Caco-2 (cell line): ENCODE results near the gene CATSPERZ. TPM values are rescaled to one million over a fixed set of nuclear protein-coding genes. Genes with fewer than 3 reads are reported as not detected.

Experiments used
- BruUV-seq: library from RNA; stranded (reverse); fragments of 400-500 nt; replicated peaks from 2 replicates; lab custom pipeline; 2021; lab: Mats Ljungman, UMichigan
- CTCF ChIA-PET: fragments of 300-600 bp; sonication (Branson Sonifier 250); formaldehyde crosslinking; loops from one replicate; lab custom pipeline; 2022; ENCODE audit warnings: antibody characterized with exemption; lab: Charles Lee
- POLR2A ChIA-PET: fragments of 300-600 bp; sonication (Branson Sonifier 250); formaldehyde crosslinking; loops from one replicate; lab custom pipeline; 2022; ENCODE audit warnings: antibody characterized with exemption; lab: Charles Lee
- DNase-seq, 2 experiments: peaks; one replicate each; pipeline versions ENCODE4 v3.0.0 to v3.0.0-alpha.2; 2020 to 2022
- H3K27me3 ChIP-seq: replicated peaks from 2 replicates; pipeline ENCODE4 v1.6.0; 2011; ENCODE audit warnings: low read length; ENCODE audit not compliant: control insufficient read depth, insufficient read depth
- H3K36me3 ChIP-seq: 2 replicates; pipeline ENCODE4 v1.5.1; 2011; ENCODE audit warnings: low read length; ENCODE audit not compliant: control insufficient read depth, insufficient read depth
- H3K4me1 ChIP-seq: fragments of 250-450 bp; sonication (Bioruptor Pico); 2 replicates; pipeline ENCODE4 v1.5.1; 2020; ENCODE audit warnings: mild to moderate bottlenecking
- H3K4me3 ChIP-seq: 2 replicates; pipeline ENCODE4 v1.5.1; 2011; ENCODE audit warnings: low read depth, mild to moderate bottlenecking, control low read depth, low read length
- H3K9me3 ChIP-seq: fragments of 250-450 bp; sonication (Bioruptor Pico); 2 replicates; pipeline ENCODE4 v1.5.1; 2020; ENCODE audit warnings: mild to moderate bottlenecking, moderate library complexity
- H3K27ac Mint-ChIP-seq: one replicate; pipeline ENCODE4 v1.8.0; 2022; ENCODE audit warnings: mixed read lengths; ENCODE audit not compliant: unreplicated experiment
- H3K27me3 Mint-ChIP-seq: one replicate; pipeline ENCODE4 v1.8.0; 2022; ENCODE audit warnings: mixed read lengths; ENCODE audit not compliant: insufficient read depth, unreplicated experiment
- H3K36me3 Mint-ChIP-seq: one replicate; pipeline ENCODE4 v1.8.0; 2022; ENCODE audit warnings: mild to moderate bottlenecking, mixed read lengths; ENCODE audit not compliant: insufficient read depth, unreplicated experiment
- H3K4me1 Mint-ChIP-seq: one replicate; pipeline ENCODE4 v1.8.0; 2022; ENCODE audit warnings: low read depth, mixed read lengths; ENCODE audit not compliant: unreplicated experiment
- H3K4me3 Mint-ChIP-seq: one replicate; pipeline ENCODE4 v1.8.0; 2022; ENCODE audit warnings: mild to moderate bottlenecking, moderate library complexity, mixed read lengths; ENCODE audit not compliant: unreplicated experiment
- H3K9me3 Mint-ChIP-seq: one replicate; pipeline ENCODE4 v1.8.0; 2022; ENCODE audit warnings: mixed read lengths; ENCODE audit not compliant: unreplicated experiment
- intact Hi-C: fragments of 100-400 bp; cut with micrococcal nuclease; formaldehyde crosslinking; loops from one replicate; pipeline ENCODE4 v1.10.0; 2022; ENCODE audit not compliant: unreplicated experiment
- total RNA-seq: library from RNA; stranded (reverse); gene quantifications from 2 replicates; pipeline ENCODE4 v1.2.3, GENCODE V29; 2022
- TF ChIP-seq, protein P1 (sequence below), 2 experiments: fragments of 200-600 bp in 1 of 2; IDR thresholded peaks; 1 replicate in 1 of 2; 2 replicates in 1 of 2; pipeline versions ENCODE4 v1.5.1 to v1.8.0; 2011 to 2022; ENCODE audit warnings: antibody characterized with exemption in 1 of 2, control low read depth in 1 of 2, inconsistent platforms in 1 of 2, low read depth in 1 of 2, low read length in 1 of 2, mild to moderate bottlenecking in 1 of 2, moderate library complexity in 1 of 2; ENCODE audit not compliant: insufficient read depth in 1 of 2, severe bottlenecking in 1 of 2, unreplicated experiment in 1 of 2

Gene CATSPERZ
- total RNA-seq, 1 experiment from 2014 or later, result 12.8 TPM

DNA sequence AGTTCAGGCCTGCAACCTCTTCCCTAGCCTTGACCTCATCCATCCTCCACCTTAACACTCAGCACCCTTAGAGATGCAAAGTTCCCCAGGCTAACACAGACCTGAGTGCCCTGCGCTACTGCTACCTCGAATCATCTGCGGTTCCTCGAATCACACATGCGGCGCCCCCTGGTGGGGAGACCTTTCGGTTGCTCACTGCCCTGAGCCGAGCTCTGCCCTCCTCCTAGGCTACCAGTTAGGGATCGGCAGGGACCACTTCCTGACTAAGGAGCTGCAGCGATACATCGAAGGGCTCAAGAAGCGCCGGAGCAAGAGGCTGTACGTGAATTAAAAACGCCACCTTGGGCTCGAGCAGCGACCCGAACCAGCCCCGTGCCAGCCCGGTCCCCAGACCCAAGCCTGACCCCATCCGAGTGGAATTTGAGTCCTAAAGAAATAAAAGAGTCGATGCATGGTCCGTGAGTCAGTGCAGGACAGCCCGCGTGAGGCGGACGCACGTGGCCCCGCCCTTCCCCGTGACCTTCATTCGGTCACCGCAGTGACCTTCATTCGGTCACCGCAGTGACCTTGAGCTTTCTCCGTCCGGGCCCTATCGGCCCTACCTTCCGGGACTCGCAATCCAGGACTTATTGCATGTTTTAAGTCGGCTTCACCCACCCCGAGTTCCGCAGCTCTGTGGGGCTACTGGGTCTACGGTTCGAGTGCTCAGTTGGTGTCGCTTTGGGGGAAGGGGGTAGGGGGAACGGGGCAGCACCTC, 4.3 kb downstream of the CATSPERZ start:
- H3K27ac Mint-ChIP-seq, result peak overlapping the region; percentile 99
- H3K27me3 ChIP-seq, result no peaks in the 10 kb centered on the region
- H3K9me3 Mint-ChIP-seq, result no peaks in the 10 kb centered on the region
- TF ChIP-seq, protein P1, sequence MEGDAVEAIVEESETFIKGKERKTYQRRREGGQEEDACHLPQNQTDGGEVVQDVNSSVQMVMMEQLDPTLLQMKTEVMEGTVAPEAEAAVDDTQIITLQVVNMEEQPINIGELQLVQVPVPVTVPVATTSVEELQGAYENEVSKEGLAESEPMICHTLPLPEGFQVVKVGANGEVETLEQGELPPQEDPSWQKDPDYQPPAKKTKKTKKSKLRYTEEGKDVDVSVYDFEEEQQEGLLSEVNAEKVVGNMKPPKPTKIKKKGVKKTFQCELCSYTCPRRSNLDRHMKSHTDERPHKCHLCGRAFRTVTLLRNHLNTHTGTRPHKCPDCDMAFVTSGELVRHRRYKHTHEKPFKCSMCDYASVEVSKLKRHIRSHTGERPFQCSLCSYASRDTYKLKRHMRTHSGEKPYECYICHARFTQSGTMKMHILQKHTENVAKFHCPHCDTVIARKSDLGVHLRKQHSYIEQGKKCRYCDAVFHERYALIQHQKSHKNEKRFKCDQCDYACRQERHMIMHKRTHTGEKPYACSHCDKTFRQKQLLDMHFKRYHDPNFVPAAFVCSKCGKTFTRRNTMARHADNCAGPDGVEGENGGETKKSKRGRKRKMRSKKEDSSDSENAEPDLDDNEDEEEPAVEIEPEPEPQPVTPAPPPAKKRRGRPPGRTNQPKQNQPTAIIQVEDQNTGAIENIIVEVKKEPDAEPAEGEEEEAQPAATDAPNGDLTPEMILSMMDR (IDR thresholded peaks at IDR 0.05; ENCODE audit: insufficient read depth in 1 of 2, low read depth in 1 of 2, low read length in 1 of 2, severe bottlenecking in 1 of 2, unreplicated experiment in 1 of 2), result peak; percentile 87 to 97
- H3K4me3 Mint-ChIP-seq, result peak overlapping the region; percentile 97
- peaks cover 9% of the 10 kb centered on the region for H3K4me1 Mint-ChIP-seq
- H3K36me3 Mint-ChIP-seq, result peaks cover 44% of the 10 kb centered on the region
- H3K9me3 ChIP-seq, result no peaks in the 10 kb centered on the region
- H3K4me3 ChIP-seq, result peak overlapping the region; percentile 65
- intact Hi-C loops, result loop anchor here (1.0 to 2.0 kb wide), 5 partner anchors 13 to 64 kb away; partner anchors contain the start of genes BAD, FKBP2, GPR137 and PLCB3
- H3K4me1 ChIP-seq, result peaks cover 28% of the 10 kb centered on the region
- H3K27me3 Mint-ChIP-seq, result no peaks in the 10 kb centered on the region
- ChIA-PET POLR2A (interaction anchor here (0.6 to 3.5 kb wide), 15 partner anchors 13 to 1639 kb away, joined by 3 to 86 read pairs (median 6); partner anchors contain the start of genes BAD, FKBP2, NUDT22 and PLCB3), CTCF (interaction anchor here (0.5 to 5.8 kb wide), 25 partner anchors 8 to 805 kb away, joined by 3 to 61 read pairs (median 5); partner anchors contain the start of genes BAD, FKBP2, GPR137 and NUDT22)
- TSS peak; percentile 98 for BruUV-seq
- peaks cover 3% of the 10 kb centered on the region; the same call in 1 of the 2 replicates for H3K36me3 ChIP-seq
- DNase-seq, result peak; percentile 93 to 95

GRCh38 chr11:64305075-64305690, 5.0 kb downstream of the CATSPERZ start, which contains the start of gene ESRRA:
TSS of gene ESRRA (plus strand) at chr11:64305524. CDS start at chr11:64307180, 1,656 bp downstream.
- H3K4me1 ChIP-seq, result peaks cover 28% of the 10 kb centered on the region
- intact Hi-C loops, result loop anchor here (1.0 to 2.0 kb wide), 4 partner anchors 12 to 64 kb away; partner anchors contain the start of genes BAD, FKBP2, GPR137 and TRMT112
- no TSS peak for BruUV-seq

More at GRCh38 chr11:64305075-64305690, 5.0 kb downstream of the CATSPERZ start, which contains the start of gene ESRRA:
- Mint-ChIP-seq H3K9me3 (no peaks in the 10 kb centered on the region), H3K36me3 (peaks cover 48% of the 10 kb centered on the region), H3K27me3 (no peaks in the 10 kb centered on the region), H3K4me1 (peaks cover 9% of the 10 kb centered on the region), H3K27ac (peak within 1 kb of the TSS; percentile 99), H3K4me3 (peak within 1 kb of the TSS; percentile 97)
- TF ChIP-seq, protein P1 (IDR thresholded peaks at IDR 0.05; ENCODE audit: insufficient read depth in 1 of 2, low read depth in 1 of 2, low read length in 1 of 2, severe bottlenecking in 1 of 2, unreplicated experiment in 1 of 2), result no peak
- Histone ChIP-seq H3K27me3 (no peaks in the 10 kb centered on the region), H3K9me3 (no peaks in the 10 kb centered on the region), H3K4me3 (peak within 1 kb of the TSS; percentile 65), H3K36me3 (peaks cover 3% of the 10 kb centered on the region; the same call in 1 of the 2 replicates)
- POLR2A ChIA-PET, result interaction anchor here (0.6 to 3.5 kb wide), 15 partner anchors 12 to 1714 kb away, joined by 3 to 86 read pairs (median 6); partner anchors contain the start of genes BAD, FKBP2, PLCB3 and PRDX5
- peak; percentile 99 to 100 for DNase-seq
- CTCF ChIA-PET, result interaction anchor here (0.5 to 5.8 kb wide), 22 partner anchors 9 to 119 kb away, joined by 3 to 61 read pairs (median 5); partner anchors contain the start of genes BAD, FKBP2, GPR137 and NUDT22
